ENCODE results near the gene KRTAP4-9. TPM values are rescaled to one million over a fixed set of nuclear protein-coding genes. Genes with fewer than 3 reads are reported as not detected.

Gene KRTAP4-9
- total and polyA plus RNA-seq, 10 of the 15 experiments (the other 5 are each of a cell fraction or from before 2014, with no cell fraction given): not detected

- no peak within 1 kb of the TSS for H2AFZ ChIP-seq (ENCODE audit: control insufficient read depth, low read depth, low read length)
- ATAC-seq (no peak), DNase-seq (ENCODE audit: low read depth, low spot score) (no peak), FAIRE-seq (no peak)
- no peaks in the 10 kb centered on the region for H4K20me1 ChIP-seq (ENCODE audit: control insufficient read depth, insufficient read depth)
- in situ Hi-C loops (cut with MboI) (no loop called here), intact Hi-C loops (cut with micrococcal nuclease; ENCODE audit: unreplicated experiment) (no loop called here)
- no peak for TF ChIP-seq SRF (IDR thresholded peaks at IDR 0.05; ENCODE audit: low read depth in 2 of 2, low read length in 2 of 2)
- TF ChIP-seq EP300 (IDR thresholded peaks at IDR 0.05; ENCODE audit: borderline replicate concordance in 1 of 2, control insufficient read depth in 1 of 2, low read depth in 2 of 2, low read length in 2 of 2): no peak
- TF ChIP-seq NR2F1 (conservative IDR thresholded peaks at IDR 0.05): no peak
- no peak for TF ChIP-seq PAX8 (IDR thresholded peaks at IDR 0.05)
- no peak for TF ChIP-seq CEBPZ (IDR thresholded peaks at IDR 0.05; ENCODE audit: low read depth, low read length)
- no TSS peak for BruUV-seq (replicated peaks)
- no peaks in the 10 kb centered on the region for H3K36me3 ChIP-seq (ENCODE audit: control insufficient read depth in 2 of 2, insufficient read depth in 2 of 2, low read length in 1 of 2)
- H3K9ac ChIP-seq (ENCODE audit: control insufficient read depth, insufficient read depth, low read length): no peak within 1 kb of the TSS
- ChIA-PET RAD21 (ENCODE audit: unreplicated experiment) (no interaction called here), SMC1A (ENCODE audit: uncharacterized antibody, unreplicated experiment) (no interaction called here), POLR2A (no interaction called here), CTCF (no interaction called here)
- no peaks in the 10 kb centered on the region for H3K79me2 ChIP-seq (ENCODE audit: control insufficient read depth, insufficient read depth, low read length)
- no peaks in the 10 kb centered on the region; a peak in 2 of 4 replicates for H3K27me3 ChIP-seq (replicated peaks in 1 of 2; ENCODE audit: control insufficient read depth in 2 of 2, insufficient read depth in 2 of 2, low read length in 1 of 2)
- no peak within 1 kb of the TSS for H3K27ac ChIP-seq (ENCODE audit: control insufficient read depth, insufficient read depth)
- WGBS (ENCODE audit: insufficient coverage, insufficient replicate concordance, low lambda C conversion rate, missing lambda C conversion rate): 56% methylated on average over 6 of the region's 6 CpGs
- H3K9me3 ChIP-seq (replicated peaks; ENCODE audit: control insufficient read depth, insufficient read depth, low read length): no peaks in the 10 kb centered on the region
- H3K4me3 ChIP-seq: no peak within 1 kb of the TSS
- no peaks in the 10 kb centered on the region for H3K4me1 ChIP-seq (ENCODE audit: control insufficient read depth, insufficient read depth, low read length)
- H3K4me2 ChIP-seq (ENCODE audit: control insufficient read depth, insufficient read depth): no peak within 1 kb of the TSS
These were observed 39.2 kb upstream of the KRTAP4-9 start, which contains the start of gene KRTAP2-4 for GRCh38 chr17:41065829-41066624. TSS of gene KRTAP2-4 (minus strand) at chr17:41065879. CDS start at chr17:41065845, 34 bp downstream.
